SU-DHL-6 (cell line): ENCODE results near the gene DHRS12.

ENCODE experiments used
- EZH2phosphoT487 ChIP-seq: fragments of 200-600 bp; sonication (generic), shearing (Covaris generic); conservative IDR thresholded peaks from 2 replicates; pipeline ENCODE4 v1.6.1; 2018; ENCODE audit warnings: mild to moderate bottlenecking, antibody characterized with exemption, low read length, moderate library complexity, mixed read lengths
- TF ChIP-seq, protein P1 (sequence below): fragments of 200-600 bp; sonication (generic); IDR thresholded peaks from one replicate; pipeline ENCODE4 v1.5.1; 2017; ENCODE audit warnings: antibody characterized with exemption, mild to moderate bottlenecking, low read length, moderate library complexity; ENCODE audit not compliant: insufficient read depth, poor library complexity, severe bottlenecking

DNA sequence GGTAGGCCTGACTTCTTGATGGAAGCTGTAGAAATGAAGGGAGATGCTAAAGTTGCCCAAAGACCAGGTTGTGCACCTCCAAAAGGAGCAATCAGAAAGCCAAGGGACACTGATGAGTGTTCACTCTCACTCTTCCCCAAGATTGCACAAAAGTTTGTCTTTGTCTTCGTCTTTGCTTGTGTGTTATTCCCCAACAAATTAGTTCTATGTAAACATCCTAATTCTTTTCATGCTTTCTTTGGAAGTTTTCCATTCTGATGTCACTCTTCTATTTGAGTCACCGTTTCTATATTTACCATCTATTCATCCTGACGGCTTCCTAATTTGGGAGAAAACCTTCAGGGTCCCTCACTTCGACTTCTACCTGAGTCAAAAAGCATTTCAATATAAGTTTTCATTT, 44.7 kb upstream of the DHRS12 start:
- TF ChIP-seq, protein P1, sequence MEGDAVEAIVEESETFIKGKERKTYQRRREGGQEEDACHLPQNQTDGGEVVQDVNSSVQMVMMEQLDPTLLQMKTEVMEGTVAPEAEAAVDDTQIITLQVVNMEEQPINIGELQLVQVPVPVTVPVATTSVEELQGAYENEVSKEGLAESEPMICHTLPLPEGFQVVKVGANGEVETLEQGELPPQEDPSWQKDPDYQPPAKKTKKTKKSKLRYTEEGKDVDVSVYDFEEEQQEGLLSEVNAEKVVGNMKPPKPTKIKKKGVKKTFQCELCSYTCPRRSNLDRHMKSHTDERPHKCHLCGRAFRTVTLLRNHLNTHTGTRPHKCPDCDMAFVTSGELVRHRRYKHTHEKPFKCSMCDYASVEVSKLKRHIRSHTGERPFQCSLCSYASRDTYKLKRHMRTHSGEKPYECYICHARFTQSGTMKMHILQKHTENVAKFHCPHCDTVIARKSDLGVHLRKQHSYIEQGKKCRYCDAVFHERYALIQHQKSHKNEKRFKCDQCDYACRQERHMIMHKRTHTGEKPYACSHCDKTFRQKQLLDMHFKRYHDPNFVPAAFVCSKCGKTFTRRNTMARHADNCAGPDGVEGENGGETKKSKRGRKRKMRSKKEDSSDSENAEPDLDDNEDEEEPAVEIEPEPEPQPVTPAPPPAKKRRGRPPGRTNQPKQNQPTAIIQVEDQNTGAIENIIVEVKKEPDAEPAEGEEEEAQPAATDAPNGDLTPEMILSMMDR = no peak
- no peak for TF ChIP-seq EZH2phosphoT487
